IPS-20b (cell line): ENCODE measurements around the gene DFFB.
A peak's percentile ranks its signal among the peaks of the same experiment; 100 is the strongest.

Experiments
- H3K27ac ChIP-seq: one replicate; pipeline ENCODE4 v1.5.1; 2013; ENCODE audit warnings: low read length
- H3K27me3 ChIP-seq: 2 replicates; pipeline ENCODE4 v1.6.1; 2013; ENCODE audit warnings: mild to moderate bottlenecking, low read length, inconsistent platforms; ENCODE audit not compliant: insufficient read depth
- H3K36me3 ChIP-seq: 2 replicates; pipeline ENCODE4 v1.6.1; 2013; ENCODE audit warnings: low read depth, mild to moderate bottlenecking, inconsistent platforms, low read length, moderate library complexity; ENCODE audit not compliant: insufficient read depth
- H3K4me1 ChIP-seq: 2 replicates; pipeline ENCODE4 v1.6.1; 2013; ENCODE audit warnings: mild to moderate bottlenecking, control low read depth, inconsistent platforms, low read length, moderate library complexity; ENCODE audit not compliant: insufficient read depth
- H3K4me3 ChIP-seq: 2 replicates; pipeline ENCODE4 v1.5.1; 2013; ENCODE audit warnings: mild to moderate bottlenecking, low read length, inconsistent platforms
- H3K9ac ChIP-seq: 2 replicates; pipeline ENCODE4 v1.6.1; 2013; ENCODE audit warnings: low read depth, mild to moderate bottlenecking, inconsistent platforms, low read length, moderate library complexity
- H3K9me3 ChIP-seq: 2 replicates; pipeline ENCODE4 v1.6.1; 2013; ENCODE audit warnings: mild to moderate bottlenecking, low read depth, low read length, inconsistent platforms; ENCODE audit not compliant: insufficient read depth

DFFB gene

GRCh38 chr1:3891329-3891865 lies 34.1 kb downstream of the DFFB start:
- no peak overlapping the region for H3K27ac ChIP-seq
- H3K4me3 ChIP-seq, result no peak overlapping the region
- no peak overlapping the region for H3K9ac ChIP-seq
- H3K36me3 ChIP-seq, result peaks cover 48% of the 10 kb centered on the region
- H3K4me1 ChIP-seq, result no peaks in the 10 kb centered on the region
- no peaks in the 10 kb centered on the region for H3K27me3 ChIP-seq
- H3K9me3 ChIP-seq, result no peaks in the 10 kb centered on the region

DNA sequence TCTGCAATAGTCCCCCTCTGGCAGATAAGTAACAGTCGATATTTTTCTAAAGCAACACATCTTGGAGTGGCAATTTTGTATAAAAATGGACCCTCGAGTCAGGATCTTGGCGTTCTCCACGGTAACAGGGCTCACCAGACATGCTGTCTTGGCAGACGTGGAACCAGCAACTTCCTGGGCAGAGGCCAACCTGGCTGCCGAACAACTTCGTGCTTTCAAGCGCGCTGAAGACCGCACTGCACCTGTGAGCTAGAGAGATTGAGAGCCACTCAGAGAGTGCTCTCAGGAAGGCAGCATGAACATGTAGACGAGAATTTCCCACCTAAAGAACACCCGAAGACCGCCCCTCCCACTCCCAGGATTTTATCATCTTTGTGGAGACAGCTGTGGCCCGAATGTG lies 35.5 kb downstream of the DFFB start:
- Histone ChIP-seq H3K36me3 (peaks cover 43% of the 10 kb centered on the region), H3K9me3 (no peaks in the 10 kb centered on the region), H3K27me3 (no peaks in the 10 kb centered on the region), H3K4me1 (no peaks in the 10 kb centered on the region), H3K9ac (no peak overlapping the region), H3K4me3 (no peak overlapping the region), H3K27ac (no peak overlapping the region)

GRCh38 chr1:3893190-3893589 lies 35.9 kb downstream of the DFFB start:
- Histone ChIP-seq H3K9me3 (no peaks in the 10 kb centered on the region), H3K27ac (no peak overlapping the region), H3K4me1 (no peaks in the 10 kb centered on the region), H3K9ac (no peak overlapping the region), H3K27me3 (no peaks in the 10 kb centered on the region), H3K36me3 (peaks cover 39% of the 10 kb centered on the region), H3K4me3 (no peak overlapping the region)

- Histone ChIP-seq H3K36me3 (peaks cover 30% of the 10 kb centered on the region), H3K27ac (no peak overlapping the region)
Observed at GRCh38 chr1:3894626-3895278, 37.5 kb downstream of the DFFB start.

DNA sequence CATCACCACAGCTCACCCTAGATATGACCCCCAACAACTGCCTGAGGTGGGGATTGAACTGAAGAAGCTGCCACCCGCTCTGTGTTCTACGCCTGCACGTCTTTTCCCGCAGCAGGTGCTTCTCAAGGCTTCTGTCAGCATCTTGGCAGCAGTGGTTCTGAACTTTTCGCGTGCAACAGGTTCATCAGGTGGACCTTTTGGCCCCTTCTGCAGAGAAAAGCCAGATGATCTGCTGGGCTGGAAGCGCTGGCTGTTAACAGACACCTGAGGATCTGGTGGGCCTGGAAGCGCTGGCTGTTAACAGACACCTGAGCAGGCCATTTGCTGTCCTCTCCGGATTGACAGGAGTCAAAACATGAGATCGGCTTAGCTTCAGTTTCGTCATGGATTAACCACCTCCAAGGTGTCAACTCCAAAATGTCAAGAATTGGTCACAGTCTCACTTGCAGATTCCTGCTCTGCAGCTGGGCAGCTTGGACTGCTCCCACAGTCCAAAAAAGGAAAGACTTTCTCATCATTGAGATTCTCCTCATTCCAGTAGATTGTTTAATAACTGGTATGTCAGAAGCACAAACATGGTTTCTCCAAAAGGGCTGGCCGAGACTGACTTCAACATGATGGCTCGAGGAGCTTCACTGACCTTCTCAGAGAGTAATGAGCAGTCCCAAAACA lies 38.1 kb downstream of the DFFB start:
- Histone ChIP-seq H3K36me3 (peaks cover 23% of the 10 kb centered on the region), H3K27me3 (no peaks in the 10 kb centered on the region)

More at GRCh38 chr1:3894626-3895278, 37.5 kb downstream of the DFFB start:
- Histone ChIP-seq H3K27me3 (no peaks in the 10 kb centered on the region), H3K4me1 (peaks cover 4% of the 10 kb centered on the region; the same call in 1 of the 2 replicates), H3K9ac (no peak overlapping the region), H3K9me3 (no peaks in the 10 kb centered on the region), H3K4me3 (no peak overlapping the region)

GRCh38 chr1:3895951-3896325 lies 38.7 kb downstream of the DFFB start:
- Histone ChIP-seq H3K36me3 (peaks cover 18% of the 10 kb centered on the region), H3K4me1 (peaks cover 4% of the 10 kb centered on the region; the same call in 1 of the 2 replicates), H3K4me3 (no peak overlapping the region), H3K27me3 (no peaks in the 10 kb centered on the region), H3K9me3 (no peaks in the 10 kb centered on the region), H3K27ac (no peak overlapping the region), H3K9ac (no peak overlapping the region)

More for the DNA sequence above, 38.1 kb downstream of the DFFB start:
- Histone ChIP-seq H3K27ac (no peak overlapping the region), H3K9me3 (no peaks in the 10 kb centered on the region), H3K9ac (no peak overlapping the region), H3K4me3 (no peak overlapping the region), H3K4me1 (peaks cover 4% of the 10 kb centered on the region; the same call in 1 of the 2 replicates)

DNA sequence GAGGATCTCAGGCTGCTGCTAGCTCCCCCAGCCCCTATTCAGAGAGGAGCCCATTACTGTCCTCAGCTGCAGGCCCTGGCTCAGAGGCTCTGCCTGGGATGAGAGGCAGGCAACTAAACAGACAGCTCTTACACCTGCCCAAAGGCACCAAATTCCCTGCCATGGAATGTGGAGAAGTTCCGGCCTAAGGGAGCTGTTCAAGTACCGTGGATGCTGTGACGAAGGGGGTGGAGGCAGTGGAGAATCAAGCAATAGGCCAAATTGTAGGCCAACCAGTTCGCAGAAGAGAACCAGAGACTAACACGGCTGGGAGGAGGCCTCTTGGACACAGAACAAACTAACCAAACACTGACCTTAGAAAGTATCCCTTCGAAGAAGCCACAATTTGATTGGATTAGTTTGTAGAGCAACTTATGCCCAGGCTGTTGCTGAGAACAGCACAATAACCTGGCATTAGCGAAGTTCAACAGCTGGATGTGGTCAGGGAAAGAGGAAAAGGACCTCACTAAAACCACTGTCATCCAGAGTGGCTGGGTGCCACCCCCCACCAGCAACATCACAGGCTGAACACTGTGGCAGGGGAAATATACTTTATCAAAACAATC lies 39.2 kb downstream of the DFFB start:
- no peak overlapping the region for H3K9ac ChIP-seq
- H3K4me1 ChIP-seq, result peaks cover 4% of the 10 kb centered on the region; the same call in 1 of the 2 replicates
- no peak overlapping the region for H3K27ac ChIP-seq
- H3K4me3 ChIP-seq, result no peak overlapping the region
- no peaks in the 10 kb centered on the region for H3K9me3 ChIP-seq
- peaks cover 12% of the 10 kb centered on the region for H3K36me3 ChIP-seq
- no peaks in the 10 kb centered on the region for H3K27me3 ChIP-seq

GRCh38 chr1:3898475-3898735 lies 41.1 kb downstream of the DFFB start:
- H3K9ac ChIP-seq, result no peak overlapping the region
- H3K27ac ChIP-seq, result no peak overlapping the region
- H3K27me3 ChIP-seq, result no peaks in the 10 kb centered on the region
- H3K4me1 ChIP-seq, result peaks cover 4% of the 10 kb centered on the region; the same call in 1 of the 2 replicates
- H3K4me3 ChIP-seq, result peak overlapping the region; percentile 93; the same call in 1 of the 2 replicates
- peaks cover 6% of the 10 kb centered on the region; the same call in 1 of the 2 replicates for H3K36me3 ChIP-seq
- no peaks in the 10 kb centered on the region for H3K9me3 ChIP-seq

GRCh38 chr1:3898994-3899753 lies 41.9 kb downstream of the DFFB start:
- Histone ChIP-seq H3K4me1 (peaks cover 4% of the 10 kb centered on the region; the same call in 1 of the 2 replicates), H3K27me3 (no peaks in the 10 kb centered on the region), H3K36me3 (peaks cover 6% of the 10 kb centered on the region; the same call in 1 of the 2 replicates), H3K27ac (peak overlapping the region; percentile 25), H3K9ac (peak overlapping the region; percentile 95), H3K4me3 (peak overlapping the region; percentile 93), H3K9me3 (no peaks in the 10 kb centered on the region)

- H3K4me1 ChIP-seq, result peaks cover 4% of the 10 kb centered on the region; the same call in 1 of the 2 replicates
- H3K4me3 ChIP-seq, result peak overlapping the region; percentile 93
- peaks cover 6% of the 10 kb centered on the region; the same call in 1 of the 2 replicates for H3K36me3 ChIP-seq
- H3K27ac ChIP-seq, result peak overlapping the region; percentile 25
- no peaks in the 10 kb centered on the region for H3K27me3 ChIP-seq
- no peaks in the 10 kb centered on the region for H3K9me3 ChIP-seq
- H3K9ac ChIP-seq, result peak overlapping the region; percentile 95
Observed at GRCh38 chr1:3899754-3900149, 42.5 kb downstream of the DFFB start.
